GM23248 (cell line): ENCODE measurements around the gene CMTM7.

Source experiments
- EZH2 ChIP-seq: fragments of 200-600 bp; sonication (generic); IDR thresholded peaks from 2 replicates; pipeline ENCODE4 v1.6.1; 2018; ENCODE audit warnings: antibody characterized with exemption, mild to moderate bottlenecking; ENCODE audit not compliant: insufficient read depth, poor library complexity, severe bottlenecking
- EZH2phosphoT487 ChIP-seq: fragments of 200-600 bp; sonication (generic); IDR thresholded peaks from 2 replicates; pipeline ENCODE4 v1.6.1; 2018; ENCODE audit warnings: antibody characterized with exemption, moderate library complexity, mild to moderate bottlenecking, low read depth; ENCODE audit not compliant: insufficient read depth

- TF ChIP-seq EZH2phosphoT487 = no peak
- TF ChIP-seq EZH2 = no peak
Measured at GRCh38 chr3:32454111-32454510, 62.5 kb downstream of the CMTM7 start.
